ENCODE data around the gene MPIG6B. TPM values are rescaled to one million over a fixed set of nuclear protein-coding genes. Genes with fewer than 3 reads are reported as not detected.
A peak's percentile ranks its signal among the peaks of the same experiment; 100 is the strongest.

MPIG6B gene
- polyA plus RNA-seq, 2 of the 4 experiments (the other 2 are of a cell fraction) = not detected

DNA sequence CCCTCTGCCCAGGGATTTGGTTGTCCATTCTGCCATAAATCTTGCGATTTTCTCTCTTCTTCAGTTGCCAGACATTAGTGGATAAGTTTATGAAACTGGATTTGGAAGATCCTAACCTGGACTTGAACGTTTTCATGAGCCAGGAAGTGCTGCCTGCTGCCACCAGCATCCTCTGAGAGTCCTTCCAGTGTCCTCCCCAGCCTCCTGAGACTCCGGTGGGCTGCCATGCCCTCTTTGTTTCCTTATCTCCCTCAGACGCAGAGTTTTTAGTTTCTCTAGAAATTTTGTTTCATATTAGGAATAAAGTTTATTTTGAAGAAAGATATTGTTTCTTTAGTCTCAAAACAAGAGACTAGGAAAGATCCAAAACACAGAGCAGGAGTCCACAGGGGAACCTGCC is 39.2 kb downstream of the MPIG6B start, which contains the start of gene SAPCD1:
Gene SAPCD1, plus strand, starts transcription at position 301 of the 400 bp plus-strand sequence. CDS start 399 bp downstream, outside the sequence.
- CTCF ChIA-PET = no interaction called here
- H3K4me3 ChIP-seq = no peak within 1 kb of the TSS
- no peaks in the 10 kb centered on the region for H3K4me1 ChIP-seq

DNA sequence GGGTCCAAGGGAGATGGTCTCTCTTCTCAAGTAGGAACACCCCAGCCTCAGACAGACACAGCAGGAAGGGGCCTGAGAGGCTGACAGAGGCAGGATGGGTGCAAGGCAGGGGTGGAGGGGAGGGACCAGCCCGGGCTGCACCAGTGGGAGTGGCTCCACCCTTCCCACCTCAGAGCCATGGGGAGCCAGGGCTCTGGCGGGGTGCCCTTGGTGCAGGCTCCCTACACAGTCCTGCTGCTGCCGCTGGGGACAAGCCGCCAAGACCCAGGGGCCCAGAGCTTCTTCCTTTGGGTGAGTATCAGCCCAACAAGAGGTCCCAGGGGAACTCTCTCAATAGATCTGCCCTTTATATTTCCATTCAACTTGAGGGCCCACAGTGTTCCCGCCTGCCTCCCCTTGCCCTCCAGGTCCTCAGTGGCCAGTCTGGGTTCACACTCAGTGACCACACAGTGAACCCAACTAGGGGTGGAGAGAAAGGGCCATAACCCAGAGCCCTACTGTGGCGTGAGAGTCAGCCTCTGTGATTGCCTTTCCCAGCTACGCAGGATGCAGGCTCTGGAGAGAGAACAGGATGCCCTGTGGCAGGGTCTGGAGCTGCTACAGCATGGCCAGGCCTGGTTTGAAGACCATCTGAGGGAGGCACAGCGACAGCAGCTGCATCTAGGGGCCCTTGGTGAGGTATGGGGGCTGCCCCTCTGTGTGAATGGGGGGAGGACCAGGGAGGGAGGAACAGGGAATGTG is 39.9 kb downstream of the MPIG6B start:
- Histone ChIP-seq H3K4me1 (no peaks in the 10 kb centered on the region), H3K4me2 (no peak overlapping the region), H3K27ac (no peak overlapping the region), H3K4me3 (no peak overlapping the region), H3K9me3 (no peaks in the 10 kb centered on the region)
- DNase-seq (ENCODE audit: low read depth in 1 of 2, low spot score in 1 of 2) (no peak), FAIRE-seq (no peak), ATAC-seq (no peak; a peak in 1 of 6 replicates)
- ChIA-PET CTCF (no interaction called here), POLR2A (no interaction called here)
- WGBS (ENCODE audit: missing lambda C conversion rate) = 71% methylated on average over 3 of the region's 8 CpGs
- TF ChIP-seq MAZ (IDR thresholded peaks at IDR 0.05; ENCODE audit: borderline replicate concordance, low read depth, low read length) = no peak
- TF ChIP-seq RFX5 (IDR thresholded peaks at IDR 0.05) = no peak
- TF ChIP-seq FOSB (CRISPR knock-in tag; IDR thresholded peaks at IDR 0.05) = no peak
- TF ChIP-seq TFCP2L1 (CRISPR knock-in tag; IDR thresholded peaks at IDR 0.05) = no peak
- no peak for TF ChIP-seq NFE2L2 (conservative IDR thresholded peaks at IDR 0.05; ENCODE audit: low read length)
- TF ChIP-seq ZC3H11A (IDR thresholded peaks at IDR 0.05) = no peak
- no peak for TF ChIP-seq FOSL2 (IDR thresholded peaks at IDR 0.05)
- TF ChIP-seq FOSL2 (CRISPR knock-in tag; IDR thresholded peaks at IDR 0.05) = no peak
- no peak for TF ChIP-seq NR3C1 (IDR thresholded peaks at IDR 0.05)
- TF ChIP-seq JUNB (IDR thresholded peaks at IDR 0.05) = no peak
- TF ChIP-seq EHF (CRISPR knock-in tag; IDR thresholded peaks at IDR 0.05) = no peak
- TF ChIP-seq CBX8 (IDR thresholded peaks at IDR 0.05) = no peak
- TF ChIP-seq BCL3 (IDR thresholded peaks at IDR 0.05) = no peak
- no peak for TF ChIP-seq KDM5A (IDR thresholded peaks at IDR 0.05)
- TF ChIP-seq HOXB13 (CRISPR knock-in tag; IDR thresholded peaks at IDR 0.05; ENCODE audit: low read depth) = no peak

More for the DNA sequence above, 39.2 kb downstream of the MPIG6B start, which contains the start of gene SAPCD1:
- DNase-seq (ENCODE audit: low read depth in 1 of 2, low spot score in 1 of 2) (no peak), ATAC-seq (no peak), FAIRE-seq (no peak)
- no peak within 1 kb of the TSS for H3K4me2 ChIP-seq
- no peak for TF ChIP-seq CBX2 (IDR thresholded peaks at IDR 0.05; ENCODE audit: borderline replicate concordance, low read depth)
- TF ChIP-seq POLR2A (IDR thresholded peaks at IDR 0.05; ENCODE audit: low read length) = no peak
- no peak for TF ChIP-seq TFCP2L1 (CRISPR knock-in tag; IDR thresholded peaks at IDR 0.05)
- TF ChIP-seq ZC3H11A (IDR thresholded peaks at IDR 0.05) = no peak
- no peak within 1 kb of the TSS for H3K27ac ChIP-seq
- WGBS (ENCODE audit: missing lambda C conversion rate) = 74% methylated on average over 4 of the region's 4 CpGs
- no peaks in the 10 kb centered on the region for H3K9me3 ChIP-seq
- POLR2A ChIA-PET = no interaction called here

- no peak overlapping the region for H3K4me3 ChIP-seq
- no peaks in the 10 kb centered on the region for H3K4me1 ChIP-seq
- ATAC-seq (peak; percentile 39 to 46; a peak in 3 of 6 replicates), FAIRE-seq (no peak), DNase-seq (ENCODE audit: low read depth in 1 of 2, low spot score in 1 of 2) (peak in 1 of 2 experiments; percentile 19)
- no peak overlapping the region for H3K4me2 ChIP-seq
- whole genome bisulfite sequencing (ENCODE audit: missing lambda C conversion rate) = 57% methylated on average over 1 of the region's 1 CpG
- no peaks in the 10 kb centered on the region for H3K9me3 ChIP-seq
- CTCF ChIA-PET = no interaction called here
- POLR2A ChIA-PET = no interaction called here
- no peak overlapping the region for H3K27ac ChIP-seq
- no peak for TF ChIP-seq KDM5A (IDR thresholded peaks at IDR 0.05)
- TF ChIP-seq RCOR1 (IDR thresholded peaks at IDR 0.05; ENCODE audit: low read depth, low read length) = no peak
- no peak for TF ChIP-seq HOXB13 (CRISPR knock-in tag; IDR thresholded peaks at IDR 0.05; ENCODE audit: low read depth)
- no peak for TF ChIP-seq NR3C1 (IDR thresholded peaks at IDR 0.05)
- no peak for TF ChIP-seq TP53 (CRISPR knock-in tag; IDR thresholded peaks at IDR 0.05)
- TF ChIP-seq ELK1 (IDR thresholded peaks at IDR 0.05; ENCODE audit: low read depth, low read length) = no peak
- TF ChIP-seq FOXS1 (CRISPR knock-in tag; IDR thresholded peaks at IDR 0.05) = no peak
- TF ChIP-seq ZSCAN20 (CRISPR knock-in tag; IDR thresholded peaks at IDR 0.05) = no peak
- no peak for TF ChIP-seq SREBF2 (IDR thresholded peaks at IDR 0.05)
- TF ChIP-seq CHD4 (IDR thresholded peaks at IDR 0.05; ENCODE audit: borderline replicate concordance) = no peak
- TF ChIP-seq EHF (CRISPR knock-in tag; IDR thresholded peaks at IDR 0.05) = no peak
- TF ChIP-seq RAD21 (conservative IDR thresholded peaks at IDR 0.05 in 1 of 2, IDR thresholded peaks at IDR 0.05 in 1 of 2) = no peak
- no peak for TF ChIP-seq ZNF302 (CRISPR knock-in tag; IDR thresholded peaks at IDR 0.05)
These were observed 40.4 kb downstream of the MPIG6B start for GRCh38 chr6:31763619-31763940.
